Upper lobe of left lung (tissue), 6 donors: ENCODE measurements around the gene LIX1. TPM values are rescaled to one million over a fixed set of nuclear protein-coding genes. Genes with fewer than 3 reads are reported as not detected.

Experiments
- ATAC-seq, 2 donors: fragments of 200-7000 bp; cut with Tn5 transposase; one replicate each; pipeline ENCODE4 v1.9.1; 2022; ENCODE audit warnings: mild to moderate bottlenecking in 2 of 2, moderate library complexity in 2 of 2; ENCODE audit not compliant: low FRiP score in 2 of 2
- DNase-seq, 2 donors: peaks; one replicate each; pipeline ENCODE4 v3.0.0-alpha.2; 2019 to 2020
- H3K27ac ChIP-seq, 4 donors: fragments of 200-600 bp; sonication (generic); one replicate each; pipeline ENCODE4 v1.5.1; 2016 to 2019
- H3K27me3 ChIP-seq, 4 donors: fragments of 200-600 bp; sonication (generic); one replicate each; pipeline ENCODE4 v1.5.1; 2017 to 2019
- H3K36me3 ChIP-seq, 4 donors: fragments of 200-600 bp; sonication (generic); one replicate each; pipeline ENCODE4 v1.5.1; 2016 to 2019
- H3K4me1 ChIP-seq, 4 donors: fragments of 200-600 bp; sonication (generic); one replicate each; pipeline ENCODE4 v1.5.1; 2018 to 2019
- H3K4me3 ChIP-seq, 4 donors: fragments of 200-600 bp; sonication (generic); one replicate each; pipeline ENCODE4 v1.5.1; 2017 to 2019; ENCODE audit warnings: mild to moderate bottlenecking in 2 of 4, moderate library complexity in 1 of 4
- H3K9me3 ChIP-seq, 4 donors: fragments of 200-600 bp; sonication (generic); one replicate each; pipeline ENCODE4 v1.5.1; 2018 to 2019
- CTCF ChIP-seq, 6 experiments: fragments of 450-650 bp in 4 of 6; fragments of 200-600 bp in 2 of 6; sonication (generic) in 2 of 6; IDR thresholded peaks; one replicate each; pipeline ENCODE4 v1.5.1; 2016 to 2019; ENCODE audit warnings: antibody characterized with exemption in 6 of 6
- EP300 ChIP-seq, 4 donors: sonication (generic); formaldehyde crosslinking; IDR thresholded peaks; one replicate each; pipeline ENCODE4 v1.5.1; 2017; ENCODE audit warnings: antibody characterized with exemption in 4 of 4, control low read depth in 2 of 4
- POLR2A ChIP-seq, 4 donors: fragments of 450-650 bp; IDR thresholded peaks; one replicate each; pipeline ENCODE4 v1.5.1; 2016 to 2017; ENCODE audit warnings: antibody characterized with exemption in 4 of 4, mild to moderate bottlenecking in 2 of 4
- POLR2AphosphoS5 ChIP-seq, 2 donors: sonication (generic); formaldehyde crosslinking; IDR thresholded peaks; one replicate each; pipeline ENCODE4 v1.5.1; 2017; ENCODE audit warnings: antibody characterized with exemption in 2 of 2
- WGBS, 2 donors: methylation state at CpG; one replicate each; pipeline ENCODE4 v1.1.5; 2017 to 2018; 5-methylcytosine and 5-hydroxymethylcytosine counted together
- total RNA-seq, 6 donors: library from RNA; depleted of rRNA in 4 of 6; stranded (reverse); fragments of >200 nt in 4 of 6; gene quantifications; one replicate each; pipeline versions ENCODE4 v1.1.0 to v1.2.1, GENCODE V29; 2016 to 2021
- donor health status: DM: no; HTN: no; CAD: no; lungs with moderate emphysema.
- donor health status: DM: no; HTN: yes; CAD: no; lungs with severe emphysema.

LIX1 gene
- total RNA-seq, 6 donors from 2014 or later, result 0.54 TPM; not detected in 5

- no peak for DNase-seq
- no peak overlapping the region for H3K4me3 ChIP-seq
- H3K9me3 ChIP-seq, result no peaks in the 10 kb centered on the region
- no peaks in the 10 kb centered on the region for H3K27me3 ChIP-seq
- no peaks in the 10 kb centered on the region for H3K36me3 ChIP-seq
- no peaks in the 10 kb centered on the region for H3K4me1 ChIP-seq
- ATAC-seq, result no peak
- 67 to 77% methylated on average over 2 of the region's 2 CpGs for WGBS, 2 donors
- no peak overlapping the region for H3K27ac ChIP-seq
- TF ChIP-seq CTCF (IDR thresholded peaks at IDR 0.05) (no peak), POLR2A (IDR thresholded peaks at IDR 0.05) (no peak), POLR2AphosphoS5 (IDR thresholded peaks at IDR 0.05) (no peak), EP300 (IDR thresholded peaks at IDR 0.05) (no peak)
Observed at GRCh38 chr5:97118261-97119006, 24.0 kb downstream of the LIX1 start.

GRCh38 chr5:97115932-97116331, 26.5 kb downstream of the LIX1 start:
- H3K4me1 ChIP-seq, result no peaks in the 10 kb centered on the region
- no peaks in the 10 kb centered on the region for H3K36me3 ChIP-seq
- H3K4me3 ChIP-seq, result no peak overlapping the region
- no peak for ATAC-seq
- DNase-seq, result no peak
- no peak overlapping the region for H3K27ac ChIP-seq
- TF ChIP-seq POLR2A (IDR thresholded peaks at IDR 0.05) (no peak), CTCF (IDR thresholded peaks at IDR 0.05) (no peak), EP300 (IDR thresholded peaks at IDR 0.05) (no peak), POLR2AphosphoS5 (IDR thresholded peaks at IDR 0.05) (no peak)
- 80 to 86% methylated on average over 6 to 9 of the region's 9 CpGs for WGBS, 2 donors
- H3K9me3 ChIP-seq, result no peaks in the 10 kb centered on the region
- H3K27me3 ChIP-seq, result no peaks in the 10 kb centered on the region

- Histone ChIP-seq H3K4me1 (no peaks in the 10 kb centered on the region), H3K36me3 (no peaks in the 10 kb centered on the region), H3K27me3 (no peaks in the 10 kb centered on the region), H3K27ac (no peak overlapping the region), H3K9me3 (no peaks in the 10 kb centered on the region), H3K4me3 (no peak overlapping the region)
- 74 to 78% methylated on average over 6 of the region's 6 CpGs for WGBS, 2 donors
- no peak for DNase-seq
- TF ChIP-seq CTCF (IDR thresholded peaks at IDR 0.05) (no peak), EP300 (IDR thresholded peaks at IDR 0.05) (no peak), POLR2AphosphoS5 (IDR thresholded peaks at IDR 0.05) (no peak), POLR2A (IDR thresholded peaks at IDR 0.05) (no peak)
- no peak for ATAC-seq
Observed at GRCh38 chr5:97112230-97112629, 30.2 kb downstream of the LIX1 start.

- DNase-seq (no peak), ATAC-seq (no peak)
- no peaks in the 10 kb centered on the region for H3K4me1 ChIP-seq
- no peaks in the 10 kb centered on the region for H3K27me3 ChIP-seq
- TF ChIP-seq POLR2AphosphoS5 (IDR thresholded peaks at IDR 0.05) (no peak), EP300 (IDR thresholded peaks at IDR 0.05) (no peak), POLR2A (IDR thresholded peaks at IDR 0.05) (no peak), CTCF (IDR thresholded peaks at IDR 0.05) (no peak)
- no peak overlapping the region for H3K4me3 ChIP-seq
- no peaks in the 10 kb centered on the region for H3K36me3 ChIP-seq
- no peak overlapping the region for H3K27ac ChIP-seq
- no peaks in the 10 kb centered on the region for H3K9me3 ChIP-seq
- 53 to 73% methylated on average over 4 of the region's 4 CpGs for WGBS, 2 donors
Observed at GRCh38 chr5:97111616-97112015, 30.8 kb downstream of the LIX1 start.

- Histone ChIP-seq H3K36me3 (no peaks in the 10 kb centered on the region), H3K27me3 (no peaks in the 10 kb centered on the region), H3K4me3 (no peak overlapping the region), H3K4me1 (no peaks in the 10 kb centered on the region), H3K27ac (no peak overlapping the region), H3K9me3 (no peaks in the 10 kb centered on the region)
- ATAC-seq, result no peak
- WGBS, 2 donors, result 92% methylated on average over 5 of the region's 5 CpGs
- no peak for DNase-seq
- TF ChIP-seq POLR2AphosphoS5 (IDR thresholded peaks at IDR 0.05) (no peak), CTCF (IDR thresholded peaks at IDR 0.05) (no peak), EP300 (IDR thresholded peaks at IDR 0.05) (no peak), POLR2A (IDR thresholded peaks at IDR 0.05) (no peak)
Observed at GRCh38 chr5:97111004-97111403, 31.4 kb downstream of the LIX1 start.
